Stimulated activated CD4-positive, alpha-beta T cell treated with anti-CD3 and anti-CD28 coated beads, Interleukin-15, amount 100 ng/mL, for 24 hours (primary cell): Measurements from ENCODE around the gene TRAPPC12.
A peak's percentile ranks its signal among the peaks of the same experiment; 100 is the strongest.

Experiments
- DNase-seq: peaks from one replicate; pipeline ENCODE4 v3.0.0-alpha.2; 2020

TRAPPC12 gene

GRCh38 chr2:3516831-3517230, 137.3 kb downstream of the TRAPPC12 start:
- DNase-seq: no peak

- DNase-seq: no peak
Observed at GRCh38 chr2:3517948-3518495, 138.5 kb downstream of the TRAPPC12 start.

GRCh38 chr2:3518496-3519254, 139.2 kb downstream of the TRAPPC12 start:
- peak; percentile 98 for DNase-seq

GRCh38 chr2:3519255-3520205, 140.0 kb downstream of the TRAPPC12 start, which contains the start of gene ADI1:
ADI1 (minus strand) TSS chr2:3519531; CDS start chr2:3519487, 44 bp downstream.
- peak; percentile 89 for DNase-seq

GRCh38 chr2:3520591-3520990, 141.1 kb downstream of the TRAPPC12 start:
- no peak for DNase-seq

GRCh38 chr2:3522961-3523421, 143.5 kb downstream of the TRAPPC12 start:
- DNase-seq: no peak

GRCh38 chr2:3523551-3524041, 144.1 kb downstream of the TRAPPC12 start:
- no peak for DNase-seq

GRCh38 chr2:3526871-3527270, 147.4 kb downstream of the TRAPPC12 start:
- DNase-seq: no peak

GRCh38 chr2:3527886-3528785, 148.6 kb downstream of the TRAPPC12 start:
- no peak for DNase-seq
